Tibial artery (tissue), 4 donors: ENCODE data around the gene FOXB2.

Experiments
- DNase-seq, 2 donors: peaks; one replicate each; pipeline ENCODE4 v3.0.0-alpha.2; 2019
- H3K27ac ChIP-seq, 2 donors: fragments of 200-600 bp; sonication (generic) in 1 of 2; 1 replicate in 1 of 2; 2 replicates in 1 of 2; pipeline ENCODE4 v1.5.1; 2018 to 2019; ENCODE audit warnings: mild to moderate bottlenecking in 1 of 2
- H3K27me3 ChIP-seq, 2 donors: fragments of 200-600 bp; sonication (generic) in 1 of 2; one replicate each; pipeline versions ENCODE4 v1.5.1 to v1.6.0; 2016 to 2019
- H3K36me3 ChIP-seq, 3 donors: fragments of 200-600 bp; sonication (generic) in 2 of 3; one replicate each; pipeline ENCODE4 v1.5.1; 2016 to 2019; ENCODE audit warnings: mild to moderate bottlenecking in 2 of 3
- H3K4me1 ChIP-seq, 4 donors: fragments of 200-600 bp; sonication (generic) in 2 of 4; 1 replicate in 3 of 4; 2 replicates in 1 of 4; pipeline ENCODE4 v1.5.1; 2016 to 2019
- H3K4me3 ChIP-seq, 2 donors: fragments of 200-600 bp; sonication (generic) in 1 of 2; 1 replicate in 1 of 2; 2 replicates in 1 of 2; pipeline ENCODE4 v1.5.1; 2018 to 2019; ENCODE audit warnings: mild to moderate bottlenecking in 2 of 2
- H3K9me3 ChIP-seq, 3 donors: fragments of 200-600 bp; sonication (generic) in 1 of 3; one replicate each; pipeline ENCODE4 v1.5.1; 2016 to 2019
- CTCF ChIP-seq, 2 experiments: fragments of 200-600 bp in 1 of 2; fragments of 450-650 bp in 1 of 2; IDR thresholded peaks; one replicate each; pipeline ENCODE4 v1.5.1; 2017 to 2019; ENCODE audit warnings: antibody characterized with exemption in 2 of 2, mild to moderate bottlenecking in 1 of 2, moderate library complexity in 1 of 2
- intact Hi-C: fragments of 100-400 bp; cut with DNase I; formaldehyde crosslinking; loops from one replicate; pipeline ENCODE4 v1.15.0; 2023; ENCODE audit warnings: low total_unique reads

FOXB2 gene

GRCh38 chr9:77020413-77021290 lies 1.2 kb downstream of the FOXB2 start:
- H3K9me3 ChIP-seq: no peaks in the 10 kb centered on the region
- intact Hi-C loops: no loop called here
- no peak for DNase-seq
- H3K27ac ChIP-seq: no peak overlapping the region
- H3K4me1 ChIP-seq: peaks cover 0 to 64% (median 41%) of the 10 kb centered on the region in 4 donors
- peaks cover 3 to 100% of the 10 kb centered on the region in 2 donors for H3K27me3 ChIP-seq
- no peak for TF ChIP-seq CTCF (IDR thresholded peaks at IDR 0.05)
- H3K36me3 ChIP-seq: no peaks in the 10 kb centered on the region
- peak overlapping the region in 1 of 2 donors; percentile 29 for H3K4me3 ChIP-seq

- H3K36me3 ChIP-seq: no peaks in the 10 kb centered on the region
- H3K27ac ChIP-seq: no peak overlapping the region
- DNase-seq: no peak
- peaks cover 0 to 57% (median 33%) of the 10 kb centered on the region in 4 donors for H3K4me1 ChIP-seq
- no peak overlapping the region for H3K4me3 ChIP-seq
- intact Hi-C loops: no loop called here
- H3K9me3 ChIP-seq: no peaks in the 10 kb centered on the region
- H3K27me3 ChIP-seq: peaks cover 3 to 96% of the 10 kb centered on the region in 2 donors
- TF ChIP-seq CTCF (IDR thresholded peaks at IDR 0.05): no peak
Observed at GRCh38 chr9:77021291-77021894, 1.9 kb downstream of the FOXB2 start.

GRCh38 chr9:77021922-77022782 lies 2.7 kb downstream of the FOXB2 start:
- Histone ChIP-seq H3K36me3 (no peaks in the 10 kb centered on the region), H3K27me3 (peaks cover 3 to 91% of the 10 kb centered on the region in 2 donors), H3K4me1 (peaks cover 0 to 53% (median 30%) of the 10 kb centered on the region in 4 donors), H3K27ac (no peak overlapping the region), H3K9me3 (no peaks in the 10 kb centered on the region), H3K4me3 (no peak overlapping the region)
- TF ChIP-seq CTCF (IDR thresholded peaks at IDR 0.05): no peak
- DNase-seq: no peak
- intact Hi-C loops: no loop called here

GRCh38 chr9:77022783-77023440 lies 3.5 kb downstream of the FOXB2 start:
- DNase-seq: no peak
- Histone ChIP-seq H3K27ac (no peak overlapping the region), H3K4me3 (no peak overlapping the region), H3K27me3 (peaks cover 3 to 90% of the 10 kb centered on the region in 2 donors), H3K9me3 (no peaks in the 10 kb centered on the region), H3K4me1 (peaks cover 0 to 45% (median 29%) of the 10 kb centered on the region in 4 donors), H3K36me3 (no peaks in the 10 kb centered on the region)
- no peak for TF ChIP-seq CTCF (IDR thresholded peaks at IDR 0.05)
- intact Hi-C loops: no loop called here

- intact Hi-C loops: no loop called here
- Histone ChIP-seq H3K27ac (no peak overlapping the region), H3K4me3 (no peak overlapping the region), H3K9me3 (no peaks in the 10 kb centered on the region), H3K4me1 (peaks cover 0 to 37% (median 22%) of the 10 kb centered on the region in 4 donors), H3K27me3 (peaks cover 3 to 84% of the 10 kb centered on the region in 2 donors), H3K36me3 (no peaks in the 10 kb centered on the region)
- no peak for DNase-seq
- TF ChIP-seq CTCF (IDR thresholded peaks at IDR 0.05): no peak
Observed at GRCh38 chr9:77023726-77024125, 4.3 kb downstream of the FOXB2 start.
